Neural crest cell (in vitro differentiated cells): ENCODE measurements around the gene RIC1. TPM values are rescaled to one million over a fixed set of nuclear protein-coding genes. Genes with fewer than 3 reads are reported as not detected.

ENCODE experiments used
- DNase-seq: peaks from one replicate; pipeline ENCODE4 v3.0.0; 2021; ENCODE audit warnings: low read depth, mixed read lengths, low spot score
- H3K27ac Mint-ChIP-seq: one replicate; pipeline ENCODE4 v1.8.0; 2021; ENCODE audit warnings: mild to moderate bottlenecking, mixed read lengths; ENCODE audit not compliant: unreplicated experiment
- H3K27me3 Mint-ChIP-seq: 2 replicates; pipeline ENCODE4 v1.8.0; 2021; ENCODE audit warnings: low read depth, mild to moderate bottlenecking, mixed read lengths
- H3K36me3 Mint-ChIP-seq: 2 replicates; pipeline ENCODE4 v1.8.0; 2021; ENCODE audit warnings: low read depth, mild to moderate bottlenecking, mixed read lengths
- H3K4me1 Mint-ChIP-seq: 2 replicates; pipeline ENCODE4 v1.8.0; 2021; ENCODE audit warnings: mixed read lengths
- H3K4me3 Mint-ChIP-seq: one replicate; pipeline ENCODE4 v1.8.0; 2021; ENCODE audit warnings: mild to moderate bottlenecking, mixed read lengths
- H3K9me3 Mint-ChIP-seq: 2 replicates; pipeline ENCODE4 v1.8.0; 2021; ENCODE audit warnings: mixed read lengths
- CTCF ChIP-seq: fragments of 200-600 bp; sonication (generic); conservative IDR thresholded peaks from 2 replicates; pipeline ENCODE4 v1.5.0; 2021; ENCODE audit warnings: antibody characterized with exemption, mild to moderate bottlenecking
- total RNA-seq: library from RNA; stranded (reverse); gene quantifications from 2 replicates; pipeline ENCODE4 v1.2.1, GENCODE V29; 2021

RIC1 gene
- total RNA-seq, 1 donor from 2014 or later, result 21.6 TPM

- H3K27me3 Mint-ChIP-seq, result no peaks in the 10 kb centered on the region
- H3K4me3 Mint-ChIP-seq, result no peak overlapping the region
- DNase-seq, result no peak
- TF ChIP-seq CTCF, result no peak
- no peak overlapping the region for H3K27ac Mint-ChIP-seq
- H3K9me3 Mint-ChIP-seq, result peaks cover 29% of the 10 kb centered on the region
- peaks cover 58% of the 10 kb centered on the region for H3K36me3 Mint-ChIP-seq
- peaks cover 4% of the 10 kb centered on the region for H3K4me1 Mint-ChIP-seq
These were observed 13.3 kb downstream of the RIC1 start for GRCh38 chr9:5642170-5642569.

- no peak overlapping the region for H3K4me3 Mint-ChIP-seq
These were observed 14.2 kb downstream of the RIC1 start for GRCh38 chr9:5643005-5643624.

GRCh38 chr9:5644501-5644900, 15.6 kb downstream of the RIC1 start:
- Mint-ChIP-seq H3K4me1 (peaks cover 4% of the 10 kb centered on the region), H3K27ac (no peak overlapping the region), H3K4me3 (no peak overlapping the region), H3K27me3 (no peaks in the 10 kb centered on the region), H3K36me3 (peaks cover 52% of the 10 kb centered on the region), H3K9me3 (peaks cover 21% of the 10 kb centered on the region)
- TF ChIP-seq CTCF, result no peak
- DNase-seq, result no peak

More at GRCh38 chr9:5643005-5643624, 14.2 kb downstream of the RIC1 start:
- H3K4me1 Mint-ChIP-seq, result peaks cover 4% of the 10 kb centered on the region
- peaks cover 55% of the 10 kb centered on the region for H3K36me3 Mint-ChIP-seq
- no peaks in the 10 kb centered on the region for H3K27me3 Mint-ChIP-seq
- TF ChIP-seq CTCF, result no peak
- H3K27ac Mint-ChIP-seq, result no peak overlapping the region
- DNase-seq, result no peak
- H3K9me3 Mint-ChIP-seq, result peaks cover 28% of the 10 kb centered on the region

GRCh38 chr9:5646116-5646515, 17.2 kb downstream of the RIC1 start:
- H3K27me3 Mint-ChIP-seq, result no peaks in the 10 kb centered on the region
- TF ChIP-seq CTCF, result no peak

GRCh38 chr9:5650356-5651105, 21.6 kb downstream of the RIC1 start:
- Mint-ChIP-seq H3K4me3 (no peak overlapping the region), H3K36me3 (peaks cover 59% of the 10 kb centered on the region), H3K4me1 (peaks cover 4% of the 10 kb centered on the region), H3K9me3 (peaks cover 23% of the 10 kb centered on the region), H3K27ac (no peak overlapping the region), H3K27me3 (no peaks in the 10 kb centered on the region)
- no peak for TF ChIP-seq CTCF
- no peak for DNase-seq

More at GRCh38 chr9:5646116-5646515, 17.2 kb downstream of the RIC1 start:
- Mint-ChIP-seq H3K9me3 (peaks cover 19% of the 10 kb centered on the region), H3K4me1 (peaks cover 4% of the 10 kb centered on the region), H3K36me3 (peaks cover 52% of the 10 kb centered on the region), H3K27ac (no peak overlapping the region), H3K4me3 (no peak overlapping the region)
- no peak for DNase-seq
